Activated CD4-positive, alpha-beta T cell treated with anti-CD3 and anti-CD28 coated beads, Interleukin-2, amount 50 U/mL, for 4 hours (primary cell): ENCODE measurements around the gene SPIRE2.
"Not testable (repeated sequence)": the region's sequence is repeated elsewhere in the genome, so short reads cannot be mapped to it uniquely, and the experiment has no call there.

Experiments
- DNase-seq, 2 experiments: peaks; one replicate each; pipeline ENCODE4 v3.0.0-alpha.2; 2020

Gene SPIRE2

GRCh38 chr16:89815639-89816348 is 12.5 kb upstream of the SPIRE2 start:
- DNase-seq = no peak

DNA sequence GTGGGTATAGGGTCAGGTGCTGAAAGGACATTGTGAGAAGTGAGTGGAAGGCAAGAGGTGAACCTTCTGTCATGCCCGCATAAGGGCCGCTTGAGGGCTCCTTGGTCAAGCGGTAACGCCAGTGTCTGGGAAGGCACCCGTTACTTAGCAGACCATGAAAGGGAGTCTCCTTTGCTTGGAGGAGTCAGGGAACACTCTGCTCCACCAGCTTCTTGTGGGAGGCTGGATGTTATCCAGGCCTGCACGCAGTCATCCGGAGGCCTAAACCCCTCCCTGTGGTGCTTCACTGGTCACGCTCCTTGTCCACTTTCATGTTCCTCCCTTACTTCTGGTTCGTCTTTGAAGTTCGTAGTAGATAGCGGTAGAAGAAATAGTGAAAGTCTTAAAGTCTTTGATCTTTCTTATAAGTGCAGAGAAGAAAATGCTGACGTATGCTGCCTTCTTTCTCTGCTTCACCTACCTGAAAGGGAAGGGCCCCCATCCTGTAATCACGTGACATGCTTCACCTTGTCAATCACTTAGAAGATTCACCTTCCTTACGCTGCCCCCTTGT is 9.3 kb upstream of the SPIRE2 start:
- DNase-seq = not testable (repeated sequence)

DNA sequence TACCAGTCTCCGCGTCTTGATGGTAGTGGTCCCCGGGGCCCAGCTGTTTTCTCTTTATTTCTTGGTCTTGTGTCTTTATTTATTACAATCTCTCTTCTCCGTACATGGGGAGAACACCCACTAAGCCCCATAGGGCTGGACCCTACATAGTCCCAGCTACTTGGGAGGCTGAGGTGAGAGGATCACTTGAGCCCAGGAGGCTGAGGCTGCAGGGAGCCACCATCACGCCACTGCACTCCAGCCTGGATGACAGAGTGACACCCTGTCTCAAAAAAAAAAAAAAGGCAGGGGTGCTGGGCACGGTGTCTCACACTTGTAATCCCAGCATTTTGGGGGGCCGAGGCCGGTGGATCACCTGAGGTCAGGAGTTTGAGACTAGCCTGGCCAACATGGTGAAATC is 8.8 kb upstream of the SPIRE2 start:
- DNase-seq = not testable (repeated sequence)

GRCh38 chr16:89821438-89822187 is 6.7 kb upstream of the SPIRE2 start:
- DNase-seq = no peak

DNA sequence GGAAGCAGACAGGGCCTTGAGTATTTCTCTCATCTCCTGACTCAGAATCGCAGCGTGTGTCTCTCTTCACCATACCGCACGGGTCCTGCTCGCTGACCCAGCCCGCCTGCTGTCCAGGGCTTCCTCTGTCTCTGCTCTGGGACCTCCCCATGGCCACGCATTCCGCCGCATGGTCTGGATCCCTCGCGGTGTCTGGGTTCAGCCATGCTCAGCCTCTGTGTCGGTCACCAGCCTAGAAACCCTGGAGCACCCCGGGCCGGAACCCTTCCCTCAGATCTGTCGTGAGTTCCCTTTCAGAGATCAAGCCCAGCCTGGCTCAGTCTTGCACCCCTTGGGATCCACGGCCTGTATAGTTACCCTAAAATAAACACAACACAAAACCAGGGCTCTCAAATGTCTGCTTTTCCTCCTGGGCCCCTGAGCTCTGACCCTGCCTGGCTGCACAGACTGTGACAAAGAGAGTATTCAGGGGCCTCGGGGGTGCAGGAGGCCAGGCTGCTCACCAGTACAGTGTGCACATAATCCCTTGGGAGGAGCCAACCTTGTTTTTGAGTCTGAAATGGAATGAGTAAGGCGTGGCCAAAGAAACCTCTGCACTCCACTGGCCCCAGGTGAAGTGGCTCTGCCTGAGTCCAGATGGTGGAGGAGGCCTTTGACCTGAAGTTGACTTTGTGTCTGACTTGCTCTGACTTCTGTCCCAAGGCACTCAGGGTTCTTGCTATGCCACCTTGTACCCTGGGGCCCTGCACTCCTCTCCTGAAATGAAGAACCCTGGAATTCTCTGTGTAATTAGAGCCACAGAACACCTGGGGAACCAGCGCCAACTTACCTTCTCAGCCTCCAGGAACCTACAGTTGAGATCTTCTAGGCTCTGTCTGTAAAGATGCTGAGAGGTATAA is 5.8 kb upstream of the SPIRE2 start:
- no peak for DNase-seq

GRCh38 chr16:89823087-89823823 is 5.0 kb upstream of the SPIRE2 start:
- DNase-seq = no peak

DNA sequence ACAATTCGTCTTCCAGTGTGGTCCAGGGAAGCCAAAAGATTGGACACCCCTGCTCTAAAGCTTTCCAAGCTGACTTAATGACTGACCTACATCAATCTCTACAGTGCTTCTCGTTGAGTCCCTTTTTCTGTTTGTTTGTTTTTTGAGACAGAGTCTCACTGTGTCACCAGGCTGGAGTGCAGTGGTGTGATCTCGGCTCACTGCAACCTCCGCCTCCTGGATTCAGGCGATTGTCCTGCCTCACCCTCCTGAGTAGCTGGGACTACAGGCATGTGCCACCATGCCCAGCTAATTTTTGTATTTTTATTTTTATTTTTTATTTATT is 4.5 kb upstream of the SPIRE2 start:
- not testable (repeated sequence) for DNase-seq

DNA sequence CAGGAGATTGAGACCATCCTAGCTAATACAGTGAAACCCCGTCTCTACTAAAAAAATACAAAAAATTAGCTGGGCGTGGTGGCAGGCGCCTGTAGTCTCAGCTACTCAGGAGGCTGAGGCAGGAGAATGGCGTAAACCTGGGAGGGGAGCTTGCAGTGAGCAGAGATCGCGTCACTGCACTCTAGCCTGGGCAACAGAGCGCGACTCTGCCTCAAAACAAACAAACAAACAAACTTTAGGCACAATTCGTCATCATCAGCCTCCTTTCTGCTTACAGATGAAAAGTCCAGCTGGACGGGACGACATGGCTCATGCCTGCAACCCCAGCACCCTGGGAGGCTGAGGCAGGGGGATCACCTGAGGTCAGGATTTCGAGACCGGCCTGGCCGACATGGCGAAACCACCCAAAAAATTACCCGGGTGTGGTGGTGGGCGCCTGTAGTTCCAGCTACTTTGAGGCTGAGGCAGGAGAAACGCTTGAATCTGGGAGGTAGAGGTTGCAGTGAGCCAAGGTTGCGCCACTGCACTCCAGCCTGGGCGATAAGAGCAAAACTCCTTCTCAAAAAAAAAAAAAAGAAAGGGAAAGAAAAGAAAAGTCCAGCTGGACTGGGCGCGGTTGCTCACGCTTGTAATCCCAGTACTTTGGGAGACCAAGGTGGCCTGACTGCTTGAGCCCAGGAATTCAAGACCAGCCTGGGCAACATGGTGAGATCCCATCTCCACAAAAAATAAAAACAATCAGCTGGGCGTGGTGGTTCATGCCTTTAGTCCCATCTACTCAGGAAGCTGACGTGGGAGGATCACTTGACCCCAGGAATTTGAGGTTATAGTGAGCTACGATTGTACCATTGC is 1.5 kb upstream of the SPIRE2 start:
- DNase-seq = no peak

DNA sequence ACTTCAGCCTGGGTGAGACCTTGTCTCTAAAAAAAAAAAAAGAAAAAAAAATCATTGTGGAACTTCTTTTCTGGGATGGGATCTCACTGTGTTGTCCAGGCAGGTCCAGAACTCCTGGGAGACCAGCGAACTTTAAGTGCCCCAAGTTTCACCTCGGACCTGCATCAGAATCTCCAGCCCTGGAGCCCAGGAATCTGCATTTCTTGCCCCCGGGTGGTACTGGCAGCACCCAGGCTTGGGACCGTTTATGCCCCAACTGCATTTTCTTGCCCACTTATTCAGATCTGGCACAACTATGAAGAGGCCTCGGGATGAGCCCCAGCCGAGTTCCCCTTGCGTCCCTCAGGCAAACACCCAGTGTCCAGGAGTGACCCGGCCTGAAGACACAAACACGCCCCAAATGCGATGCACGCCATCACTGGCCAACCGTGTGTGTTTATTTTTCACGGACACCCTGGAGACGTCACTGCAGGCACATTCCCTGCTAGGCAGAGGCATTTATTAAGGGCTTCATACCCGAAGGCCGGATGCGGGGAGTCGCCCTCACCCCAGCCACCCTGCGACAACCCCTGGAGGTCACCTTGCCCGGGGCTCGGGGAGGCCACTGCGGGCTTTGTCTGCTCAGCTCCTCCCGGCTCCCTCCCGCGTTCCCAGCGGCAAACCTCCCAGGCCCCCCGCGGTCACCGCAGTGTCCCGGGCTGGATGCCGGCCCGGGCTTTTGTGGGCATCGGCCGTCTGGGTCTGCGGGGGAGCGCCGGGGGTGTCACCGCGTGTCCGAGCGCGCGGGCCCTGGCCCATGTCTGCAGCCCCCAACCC is 684 bp upstream of the SPIRE2 start:
- DNase-seq = no peak

DNA sequence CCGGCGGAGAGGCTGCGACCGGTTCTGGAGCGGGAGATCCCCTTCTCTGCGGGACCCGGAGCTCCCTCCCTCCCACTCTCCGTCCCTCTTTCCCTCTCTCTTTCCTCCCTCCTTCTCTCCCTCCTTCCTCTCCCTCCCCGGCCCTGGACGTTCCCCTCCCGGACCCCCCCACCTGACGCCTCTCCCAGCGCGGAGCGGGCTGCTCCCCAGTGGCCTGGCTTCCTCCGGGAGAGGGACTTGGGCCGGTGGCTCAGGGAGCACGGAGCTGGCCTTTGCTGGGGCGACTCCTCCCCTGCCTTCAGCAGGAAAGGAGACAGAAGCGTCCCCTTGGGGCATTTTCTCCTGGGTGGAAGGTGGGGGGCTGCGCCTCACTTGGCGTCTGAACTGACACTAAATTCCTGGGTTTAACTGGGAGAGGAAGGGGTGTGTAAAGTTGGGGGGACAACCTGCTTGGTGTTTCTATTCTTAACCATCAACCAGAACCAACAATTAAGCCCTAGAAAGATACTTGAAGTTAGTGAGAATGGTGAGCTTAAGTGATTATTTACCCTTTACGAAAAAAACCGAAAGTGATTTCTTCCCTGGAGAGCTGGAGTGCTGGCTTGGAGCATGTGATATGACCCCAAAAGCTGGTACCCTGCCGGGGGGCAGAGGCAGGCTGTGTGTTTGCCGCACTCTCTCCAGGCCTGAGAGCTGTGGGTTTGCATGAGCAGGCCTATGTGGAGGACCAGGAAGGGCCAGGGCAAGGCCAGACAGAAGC is 775 bp downstream of the SPIRE2 start:
- DNase-seq = no peak

DNA sequence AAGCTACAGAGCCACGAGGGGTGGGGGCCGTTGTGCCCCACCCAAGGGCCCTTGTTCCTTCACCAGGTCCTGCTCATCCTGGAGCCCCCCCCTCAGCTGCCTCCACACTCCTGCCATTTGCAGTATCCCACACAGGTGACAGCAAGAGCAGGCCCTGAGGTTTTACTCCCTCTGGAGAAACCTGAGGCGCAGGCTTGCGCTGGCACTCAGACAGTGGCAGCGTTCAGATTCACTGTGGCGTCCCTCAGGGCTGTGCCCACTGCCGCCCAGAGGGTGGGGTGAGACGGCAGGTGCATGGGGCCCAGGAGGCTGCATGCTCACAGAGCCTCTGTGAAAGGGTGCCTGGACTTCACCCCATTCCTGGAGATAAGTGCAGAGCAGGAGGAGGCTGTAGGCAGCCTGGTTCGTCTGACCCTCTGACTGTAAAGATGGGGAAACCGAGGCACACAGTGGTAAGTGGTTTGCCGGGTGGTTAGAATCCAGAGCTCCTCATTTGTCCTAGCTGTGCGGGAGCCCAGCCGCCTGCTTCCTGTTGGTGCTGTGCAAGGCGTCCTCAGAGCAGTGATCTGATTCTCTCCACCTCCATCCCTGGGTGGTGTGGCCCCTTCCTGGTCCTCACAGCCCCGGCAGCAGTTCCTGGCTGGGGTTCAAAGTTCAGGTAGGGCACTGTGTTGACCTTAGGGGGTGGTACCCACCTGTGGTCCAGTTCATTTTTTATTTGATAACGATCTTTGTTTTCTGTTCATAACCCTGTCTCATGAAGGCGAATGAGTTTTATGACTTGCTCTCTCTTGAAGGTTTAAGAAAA is 1.6 kb downstream of the SPIRE2 start:
- DNase-seq = no peak

GRCh38 chr16:89831810-89832328 is 3.6 kb downstream of the SPIRE2 start:
- DNase-seq = no peak

GRCh38 chr16:89833664-89834363 is 5.5 kb downstream of the SPIRE2 start:
- not testable (repeated sequence) for DNase-seq

- DNase-seq = not testable (repeated sequence)
Measured at GRCh38 chr16:89834813-89835363, 6.6 kb downstream of the SPIRE2 start.

DNA sequence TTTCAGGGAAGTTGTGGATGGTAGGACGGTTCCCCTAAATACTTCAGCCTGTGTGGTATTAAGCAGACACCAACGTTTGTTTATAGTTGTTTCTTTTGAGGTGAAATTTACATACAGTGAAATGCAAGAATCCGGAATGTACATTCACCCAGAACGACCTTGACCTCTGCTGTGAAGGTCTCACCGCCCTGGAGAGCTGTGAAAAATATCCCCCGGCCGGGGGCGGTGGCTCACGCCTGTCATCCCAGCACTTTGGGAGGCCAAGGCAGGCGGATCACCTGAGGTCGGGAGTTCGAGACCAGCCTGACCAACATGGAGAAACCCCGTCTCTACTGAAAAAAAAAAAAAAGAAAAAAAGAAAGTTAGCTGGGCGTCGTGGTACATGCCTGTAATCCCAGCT is 8.2 kb downstream of the SPIRE2 start:
- not testable (repeated sequence) for DNase-seq

DNA sequence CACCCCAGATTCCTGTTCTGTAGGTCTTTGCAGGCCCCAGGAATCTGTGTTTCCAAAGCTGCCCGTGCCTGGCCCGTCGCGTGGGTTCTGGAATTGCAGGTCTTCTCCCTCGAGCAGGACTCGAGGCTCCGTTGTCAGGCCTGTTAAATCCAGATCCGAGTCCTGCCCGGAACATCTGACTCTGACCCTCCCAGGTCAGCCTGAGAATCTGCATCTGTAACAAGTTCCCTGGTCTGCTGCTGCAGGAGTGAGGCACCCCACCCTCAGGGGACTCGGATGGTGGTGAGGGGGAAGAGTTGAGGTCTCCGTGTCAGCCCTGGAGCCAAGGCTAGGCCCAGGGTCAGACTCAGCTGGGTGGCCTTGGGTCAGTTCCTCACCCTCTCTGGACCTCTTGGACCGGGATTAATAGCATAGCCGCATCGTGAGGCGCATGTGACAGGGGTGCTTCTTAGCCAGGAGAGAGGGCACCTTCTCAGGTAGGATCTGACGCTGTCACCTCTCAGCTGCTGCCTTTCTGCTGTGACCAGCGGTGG is 8.8 kb downstream of the SPIRE2 start:
- no peak for DNase-seq

- DNase-seq = no peak
Measured at GRCh38 chr16:89841275-89841674, 13.0 kb downstream of the SPIRE2 start.
